Skin of body (tissue), 2 donors: ENCODE data around the gene EFNB3. TPM values are rescaled to one million over a fixed set of nuclear protein-coding genes. Genes with fewer than 3 reads are reported as not detected.

Experiments
- DNase-seq: peaks from one replicate; lab custom pipeline; 2025; lab: John Stamatoyannopoulos, UW
- total RNA-seq: library from RNA; depleted of rRNA; stranded (reverse); fragments of >200 nt; gene quantifications from one replicate; pipeline ENCODE4 v1.2.3, GENCODE V29; 2014

Gene EFNB3
- 3.9 TPM for total RNA-seq

DNA sequence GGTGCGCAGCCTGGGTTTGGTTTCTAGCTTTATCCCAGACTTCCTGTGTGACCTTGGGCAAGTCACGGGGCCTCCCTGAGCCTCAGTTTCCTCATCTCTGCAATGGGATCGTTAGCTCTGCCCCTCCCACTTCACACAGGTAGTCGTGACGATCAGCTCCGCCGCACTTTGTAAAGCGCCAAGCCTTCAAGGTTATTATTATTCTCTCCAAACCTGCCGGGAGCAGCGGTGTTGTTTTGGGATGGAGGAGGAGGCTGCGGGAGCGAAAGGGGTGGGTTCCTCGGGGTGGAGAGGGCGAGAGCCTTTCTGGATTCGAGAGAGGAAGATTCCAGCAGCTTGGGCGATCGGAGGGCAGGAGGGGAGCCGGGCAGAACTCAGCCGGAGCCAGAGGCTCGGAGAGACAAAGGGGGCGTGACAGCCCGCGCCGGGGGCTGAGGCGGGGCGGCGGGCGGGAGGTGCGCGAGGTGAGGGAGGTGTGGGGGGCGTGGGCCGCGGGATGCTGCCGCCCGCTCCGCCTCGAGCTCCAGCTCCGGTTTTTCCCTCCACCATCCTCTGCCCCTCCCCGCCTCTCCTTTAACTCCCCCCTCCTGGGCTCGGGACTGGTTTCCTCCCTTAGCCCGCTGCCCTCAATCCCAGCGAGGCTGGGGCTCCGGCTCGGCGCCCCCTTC, at the start of gene EFNB3:
EFNB3 (plus strand) TSS at position 602 of the 668 bp plus-strand sequence. CDS start 397 bp downstream, outside the sequence.
- DNase-seq, result no peak

- no peak for DNase-seq
Measured at GRCh38 chr17:7655541-7655840, 49.5 kb upstream of the EFNB3 start.

DNA sequence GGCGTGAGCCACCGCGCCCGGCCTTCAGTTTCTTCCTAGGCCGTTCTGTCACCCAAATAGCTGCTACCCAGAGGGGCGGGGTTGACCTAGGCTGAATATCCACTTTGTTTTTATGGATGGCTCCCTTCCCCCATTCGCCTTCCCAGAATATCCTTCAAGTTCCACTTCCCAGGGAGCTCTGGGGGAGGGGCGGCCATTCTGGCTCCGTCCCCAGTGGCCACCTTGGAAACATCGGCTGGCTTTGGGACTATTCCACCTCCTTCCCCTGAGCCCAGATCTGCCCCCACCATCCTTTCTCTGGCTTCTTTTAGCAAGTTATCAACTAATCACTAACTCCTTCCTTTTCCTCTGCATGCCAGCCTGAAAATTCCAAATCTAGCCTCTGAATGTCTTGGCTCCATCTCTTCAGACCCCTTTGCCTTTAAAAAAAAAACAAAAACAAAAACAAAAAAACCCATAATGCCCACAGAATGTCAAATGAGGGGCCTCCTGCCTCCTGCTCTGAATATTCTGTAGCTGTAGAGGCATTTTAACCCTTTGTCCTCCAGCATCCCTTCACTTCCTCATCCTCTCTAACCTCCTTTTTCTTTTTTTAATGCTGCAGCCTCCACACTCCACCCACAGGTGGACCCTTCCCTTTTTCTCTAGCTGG, 47.9 kb upstream of the EFNB3 start:
- DNase-seq, result no peak

- no peak for DNase-seq
Measured at GRCh38 chr17:7667656-7668406, 37.2 kb upstream of the EFNB3 start.

DNA sequence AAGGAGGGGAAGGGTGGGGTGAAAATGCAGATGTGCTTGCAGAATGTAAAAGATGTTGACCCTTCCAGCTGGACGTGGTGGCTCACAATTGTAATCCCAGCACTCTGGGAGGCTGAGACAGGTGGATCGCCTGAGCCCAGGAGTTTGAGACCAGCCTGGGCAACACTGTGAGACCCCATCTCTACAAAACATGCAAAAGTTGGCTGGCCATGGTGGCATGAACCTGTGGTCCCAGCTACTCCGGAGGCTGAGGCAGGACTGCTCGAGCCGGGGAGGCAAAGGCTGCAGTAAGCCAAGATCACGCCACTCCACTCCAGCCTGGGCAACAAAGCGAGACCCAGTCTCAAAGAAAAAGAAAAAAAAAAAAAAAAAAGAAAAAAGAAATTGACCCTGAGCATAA, 36.5 kb upstream of the EFNB3 start:
- DNase-seq, result no peak

DNA sequence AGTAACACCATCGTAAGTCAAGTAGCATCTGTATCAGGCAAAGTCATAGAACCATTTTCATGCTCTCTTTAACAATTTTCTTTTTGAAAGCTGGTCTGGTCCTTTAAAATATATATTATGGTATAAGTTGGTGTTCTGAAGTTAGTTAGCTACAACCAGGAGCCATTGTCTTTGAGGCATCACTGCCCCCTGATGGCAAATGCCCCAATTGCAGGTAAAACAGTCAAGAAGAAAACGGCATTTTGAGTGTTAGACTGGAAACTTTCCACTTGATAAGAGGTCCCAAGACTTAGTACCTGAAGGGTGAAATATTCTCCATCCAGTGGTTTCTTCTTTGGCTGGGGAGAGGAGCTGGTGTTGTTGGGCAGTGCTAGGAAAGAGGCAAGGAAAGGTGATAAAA, 31.8 kb upstream of the EFNB3 start:
- no peak for DNase-seq

GRCh38 chr17:7674934-7675333, 30.1 kb upstream of the EFNB3 start:
- no peak for DNase-seq

DNA sequence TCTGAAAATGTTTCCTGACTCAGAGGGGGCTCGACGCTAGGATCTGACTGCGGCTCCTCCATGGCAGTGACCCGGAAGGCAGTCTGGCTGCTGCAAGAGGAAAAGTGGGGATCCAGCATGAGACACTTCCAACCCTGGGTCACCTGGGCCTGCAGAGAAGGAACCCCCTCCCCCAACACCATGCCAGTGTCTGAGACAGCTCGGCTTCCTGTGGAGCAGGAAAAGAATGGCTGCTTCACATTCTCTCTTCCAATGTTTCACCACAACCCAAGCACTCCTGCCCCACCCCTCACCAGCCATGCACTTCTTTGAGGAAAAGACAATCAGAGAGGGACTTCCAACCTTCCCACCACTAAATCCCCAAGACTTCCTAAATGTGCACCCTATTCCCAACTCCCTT, 28.5 kb upstream of the EFNB3 start:
- no peak for DNase-seq

- no peak for DNase-seq
Measured at GRCh38 chr17:7677388-7678067, 27.5 kb upstream of the EFNB3 start.

DNA sequence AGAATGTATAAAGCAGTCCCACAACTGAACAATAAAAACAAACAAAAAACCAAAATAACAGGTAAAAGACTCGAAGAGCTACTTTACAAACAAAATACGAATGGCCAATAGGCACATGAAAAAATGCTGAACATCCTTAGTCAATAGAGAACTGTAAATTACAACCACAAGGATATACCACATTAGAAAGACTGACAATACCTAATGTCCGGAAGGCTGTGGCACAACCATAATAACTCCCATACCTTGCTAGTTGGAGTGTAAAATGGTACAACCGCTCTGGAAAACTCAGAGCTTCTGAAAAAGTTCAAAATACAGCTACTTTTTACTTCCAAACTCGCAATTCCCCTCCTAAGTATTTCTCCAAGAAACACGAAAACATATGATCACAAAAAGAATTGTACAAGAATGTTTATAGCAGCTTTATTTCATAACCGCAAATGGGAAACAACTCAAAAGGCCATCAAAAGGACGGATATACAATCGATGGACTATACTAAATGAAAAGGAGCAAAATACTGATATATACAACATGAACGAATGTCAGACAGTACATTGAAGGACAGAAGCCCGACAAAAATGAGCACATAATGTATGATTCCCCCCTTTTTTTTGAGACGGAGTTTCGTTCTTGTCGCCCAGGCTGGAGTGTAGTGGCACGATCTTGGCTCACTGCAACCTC, 20.0 kb upstream of the EFNB3 start:
- no peak for DNase-seq

DNA sequence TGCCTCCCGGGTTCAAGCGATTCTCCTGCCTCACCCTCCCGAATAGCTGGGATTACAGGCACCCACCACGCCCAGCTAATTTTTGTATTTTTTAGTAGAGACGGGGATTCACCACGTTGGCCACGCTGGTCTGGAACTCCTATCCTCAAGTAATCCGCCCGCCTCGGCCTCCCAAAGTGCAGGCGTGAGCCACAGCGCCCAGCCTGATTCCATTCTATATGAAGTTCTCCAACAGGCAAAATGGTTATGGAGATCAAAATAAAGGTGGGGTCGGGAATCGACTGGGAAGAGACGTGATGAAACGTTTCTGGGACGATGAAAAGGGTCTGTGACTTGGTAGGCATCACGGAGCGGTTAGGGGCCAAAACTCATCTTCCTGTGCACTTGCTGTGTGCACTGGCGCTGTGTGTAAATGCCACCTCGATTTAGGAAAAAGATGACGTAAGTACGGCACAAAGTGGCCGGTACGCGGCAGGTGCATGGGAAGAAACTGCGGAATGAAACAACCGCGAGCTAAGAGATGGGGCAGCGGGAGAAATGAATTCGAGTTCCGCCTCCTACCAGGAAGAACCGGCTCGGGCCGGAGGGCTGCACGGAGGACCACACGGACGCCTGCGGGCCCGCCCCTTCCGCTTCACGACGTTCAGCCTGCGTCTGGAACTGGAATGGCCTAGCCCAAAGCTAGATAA, 19.3 kb upstream of the EFNB3 start:
- DNase-seq, result peak; percentile 98

GRCh38 chr17:7686222-7687071, 18.6 kb upstream of the EFNB3 start:
- DNase-seq, result peak; percentile 98

GRCh38 chr17:7687072-7687907, 17.7 kb upstream of the EFNB3 start, which contains the start of gene TP53:
TP53 (minus strand) TSS chr17:7687490; CDS start chr17:7676594, 10,896 bp downstream.
- DNase-seq, result peak; percentile 90

- peak; percentile 99 for DNase-seq
Measured at GRCh38 chr17:7687908-7688807, 16.8 kb upstream of the EFNB3 start, which contains the start of gene WRAP53. WRAP53 (plus strand) TSS chr17:7688477; CDS start chr17:7688649, 172 bp downstream.

GRCh38 chr17:7688808-7689316, 16.1 kb upstream of the EFNB3 start:
- DNase-seq, result no peak

DNA sequence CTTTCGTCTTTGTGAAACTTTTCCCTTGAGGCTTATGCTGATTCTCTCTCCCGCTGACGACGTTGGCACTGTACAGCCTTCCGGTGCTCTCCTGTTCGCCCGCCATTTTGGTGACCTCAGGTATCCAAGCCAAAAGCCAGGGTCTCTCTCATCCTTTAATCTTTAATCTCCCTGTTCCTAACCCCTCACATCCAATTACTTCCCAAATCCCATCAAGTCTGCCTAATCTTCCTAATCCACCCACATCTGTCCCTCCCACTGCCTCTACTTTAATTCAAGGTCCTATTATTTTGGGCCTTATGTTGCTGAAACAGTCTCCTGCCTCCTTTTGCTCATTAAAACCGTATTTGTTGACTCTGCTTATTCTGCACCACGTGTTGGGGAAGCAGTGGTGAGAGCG, 9.4 kb upstream of the EFNB3 start:
- DNase-seq, result no peak

DNA sequence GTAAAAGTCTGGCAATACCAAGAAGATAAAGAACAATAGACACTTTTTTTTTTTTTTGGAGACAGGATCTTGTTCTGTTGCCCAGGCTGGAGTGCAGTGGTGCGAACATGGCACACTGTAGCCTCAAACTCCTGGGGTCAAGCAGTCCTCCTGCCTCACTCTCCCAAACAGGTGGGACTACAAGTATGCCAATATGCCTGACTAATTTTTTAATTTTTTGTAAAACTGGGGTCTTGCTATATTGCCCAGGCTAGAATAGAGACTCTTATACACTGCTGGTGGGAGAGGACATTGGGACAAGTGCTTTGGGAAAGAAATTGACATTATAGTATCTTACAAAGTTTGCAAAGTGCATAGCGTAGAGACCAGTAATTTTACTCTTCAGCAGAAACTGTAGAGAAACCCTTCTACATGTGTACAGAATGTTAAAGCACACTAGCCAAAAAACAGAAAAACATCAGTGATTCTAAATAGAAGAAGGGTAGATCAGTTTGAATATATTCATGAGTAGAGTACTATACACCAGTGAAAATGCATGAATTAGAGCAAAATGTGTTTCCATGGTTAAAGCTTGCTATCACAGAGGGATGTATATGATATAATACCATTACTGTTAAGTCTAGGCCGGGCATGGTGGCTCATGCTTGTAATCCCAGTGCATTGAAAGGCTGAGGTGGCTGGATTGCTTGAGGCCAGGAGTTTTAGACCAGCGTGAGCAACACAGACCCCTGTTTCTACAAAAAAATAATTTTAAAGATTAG, 7.0 kb upstream of the EFNB3 start:
- DNase-seq, result no peak
